ENCODE results near the gene BATF3.

DNA sequence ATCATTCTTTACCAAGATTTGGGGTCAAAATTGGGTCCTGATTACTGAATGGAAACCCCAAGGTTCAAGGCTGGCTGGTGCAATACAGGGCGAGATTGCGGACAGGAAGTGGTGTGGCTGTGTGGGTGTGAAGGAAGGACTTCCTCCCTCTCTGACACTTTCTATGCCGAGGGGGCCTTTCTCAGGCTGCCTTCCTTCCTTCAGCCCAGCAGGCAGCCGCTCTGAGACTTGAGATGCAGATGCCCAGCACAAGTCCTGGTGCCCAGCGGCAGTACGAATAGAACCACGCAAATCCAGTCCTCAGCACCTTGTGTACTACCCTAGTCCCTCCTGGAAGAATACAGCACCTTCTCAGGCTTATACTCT is 16.3 kb downstream of the BATF3 start:
- TF ChIP-seq, protein P1, sequence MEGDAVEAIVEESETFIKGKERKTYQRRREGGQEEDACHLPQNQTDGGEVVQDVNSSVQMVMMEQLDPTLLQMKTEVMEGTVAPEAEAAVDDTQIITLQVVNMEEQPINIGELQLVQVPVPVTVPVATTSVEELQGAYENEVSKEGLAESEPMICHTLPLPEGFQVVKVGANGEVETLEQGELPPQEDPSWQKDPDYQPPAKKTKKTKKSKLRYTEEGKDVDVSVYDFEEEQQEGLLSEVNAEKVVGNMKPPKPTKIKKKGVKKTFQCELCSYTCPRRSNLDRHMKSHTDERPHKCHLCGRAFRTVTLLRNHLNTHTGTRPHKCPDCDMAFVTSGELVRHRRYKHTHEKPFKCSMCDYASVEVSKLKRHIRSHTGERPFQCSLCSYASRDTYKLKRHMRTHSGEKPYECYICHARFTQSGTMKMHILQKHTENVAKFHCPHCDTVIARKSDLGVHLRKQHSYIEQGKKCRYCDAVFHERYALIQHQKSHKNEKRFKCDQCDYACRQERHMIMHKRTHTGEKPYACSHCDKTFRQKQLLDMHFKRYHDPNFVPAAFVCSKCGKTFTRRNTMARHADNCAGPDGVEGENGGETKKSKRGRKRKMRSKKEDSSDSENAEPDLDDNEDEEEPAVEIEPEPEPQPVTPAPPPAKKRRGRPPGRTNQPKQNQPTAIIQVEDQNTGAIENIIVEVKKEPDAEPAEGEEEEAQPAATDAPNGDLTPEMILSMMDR (IDR thresholded peaks at IDR 0.05), result no peak
- TF ChIP-seq POLR2AphosphoS5 (IDR thresholded peaks at IDR 0.05; ENCODE audit: insufficient read depth in 1 of 2, low read depth in 1 of 2) (no peak), POLR2A (IDR thresholded peaks at IDR 0.05) (no peak)

All from vagina (tissue), 2 donors.